ENCODE measurements around the gene KLHL2. TPM values are rescaled to one million over a fixed set of nuclear protein-coding genes. Genes with fewer than 3 reads are reported as not detected.

Gene KLHL2
- total and polyA plus RNA-seq, 2 experiments from 2014 or later = 7.1 to 14.8 TPM

GRCh38 chr4:165312506-165312905, 105.1 kb downstream of the KLHL2 start (continued):
- TF ChIP-seq ZNF462 (CRISPR knock-in tag; IDR thresholded peaks at IDR 0.05) (no peak), STAT1 (IDR thresholded peaks at IDR 0.05; ENCODE audit: unreplicated experiment) (no peak), POLR2AphosphoS5 (IDR thresholded peaks at IDR 0.05; ENCODE audit: low read depth) (no peak), CREB1 (CRISPR knock-in tag; IDR thresholded peaks at IDR 0.05; ENCODE audit: low read depth) (no peak), ZNF114 (CRISPR knock-in tag; IDR thresholded peaks at IDR 0.05) (no peak), NANOG (IDR thresholded peaks at IDR 0.05; ENCODE audit: borderline replicate concordance) (no peak)

- Histone ChIP-seq H3K27ac (ENCODE audit: low read depth) (no peak overlapping the region), H3K27me3 (ENCODE audit: insufficient read depth) (no peaks in the 10 kb centered on the region), H3K9me2 (ENCODE audit: insufficient read depth) (no peaks in the 10 kb centered on the region), H3K4me3 (no peak overlapping the region), H3K4me1 (ENCODE audit: insufficient read depth) (0 out of 2 replicates have a peak, but pooled peaks cover 6% of the 10 kb centered on the region), H2AFZ (no peak overlapping the region), H4K20me1 (replicated peaks; ENCODE audit: insufficient read depth) (no peaks in the 10 kb centered on the region), H3K79me2 (replicated peaks; ENCODE audit: insufficient read depth) (no peaks in the 10 kb centered on the region), H3K36me3 (ENCODE audit: insufficient read depth) (0 out of 2 replicates have a peak, but pooled peaks cover 3% of the 10 kb centered on the region), H3K4me2 (no peak overlapping the region), H3F3A (replicated peaks; ENCODE audit: low read depth) (no peaks in the 10 kb centered on the region)
- ATAC-seq = no peak
- Mint-ChIP-seq H3K36me3 (ENCODE audit: low read depth) (no peaks in the 10 kb centered on the region; the same call in 2 of the 3 replicates), H3K4me3 (no peak overlapping the region), H3K4me1 (peaks cover 4% of the 10 kb centered on the region; the same call in 2 of the 3 replicates), H3K9me3 (no peaks in the 10 kb centered on the region), H3K27ac (peak overlapping the region; percentile 59; the same call in 1 of the 2 replicates), H3K27me3 (ENCODE audit: insufficient read depth, low read depth, poor library complexity) (no peaks in the 10 kb centered on the region)
- DNase-seq (ENCODE audit: low spot score) = no peak
- TF ChIP-seq NANOG (IDR thresholded peaks at IDR 0.05; ENCODE audit: borderline replicate concordance) (no peak), POLR2AphosphoS5 (IDR thresholded peaks at IDR 0.05; ENCODE audit: low read depth) (no peak), ZNF331 (CRISPR knock-in tag; IDR thresholded peaks at IDR 0.05; ENCODE audit: low read depth) (no peak), ZNF114 (CRISPR knock-in tag; IDR thresholded peaks at IDR 0.05) (no peak), EZH2phosphoT487 (IDR thresholded peaks at IDR 0.05; ENCODE audit: unreplicated experiment) (no peak), REST (IDR thresholded peaks at IDR 0.05; ENCODE audit: unreplicated experiment) (no peak), JUNB (IDR thresholded peaks at IDR 0.05; ENCODE audit: unreplicated experiment) (no peak)
Measured at GRCh38 chr4:165319030-165319429, 111.7 kb downstream of the KLHL2 start.

All from GM23338 (cell line).